Thyroid gland (tissue), 4 donors: Measurements from ENCODE around the gene FMR1.

Experiments used
- POLR2A ChIP-seq, 2 donors: fragments of 450-650 bp; IDR thresholded peaks; one replicate each; pipeline ENCODE4 v1.6.1; 2017; ENCODE audit warnings: antibody characterized with exemption in 2 of 2, mild to moderate bottlenecking in 2 of 2, moderate library complexity in 1 of 2
- TF ChIP-seq, protein P1 (sequence below), 6 experiments: fragments of 200-600 bp in 3 of 6; fragments of 450-650 bp in 3 of 6; sonication (generic) in 3 of 6; IDR thresholded peaks; one replicate each; pipeline ENCODE4 v1.5.1; 2016 to 2019; ENCODE audit warnings: antibody characterized with exemption in 6 of 6, mild to moderate bottlenecking in 2 of 6, inconsistent platforms in 1 of 6, moderate library complexity in 1 of 6

DNA sequence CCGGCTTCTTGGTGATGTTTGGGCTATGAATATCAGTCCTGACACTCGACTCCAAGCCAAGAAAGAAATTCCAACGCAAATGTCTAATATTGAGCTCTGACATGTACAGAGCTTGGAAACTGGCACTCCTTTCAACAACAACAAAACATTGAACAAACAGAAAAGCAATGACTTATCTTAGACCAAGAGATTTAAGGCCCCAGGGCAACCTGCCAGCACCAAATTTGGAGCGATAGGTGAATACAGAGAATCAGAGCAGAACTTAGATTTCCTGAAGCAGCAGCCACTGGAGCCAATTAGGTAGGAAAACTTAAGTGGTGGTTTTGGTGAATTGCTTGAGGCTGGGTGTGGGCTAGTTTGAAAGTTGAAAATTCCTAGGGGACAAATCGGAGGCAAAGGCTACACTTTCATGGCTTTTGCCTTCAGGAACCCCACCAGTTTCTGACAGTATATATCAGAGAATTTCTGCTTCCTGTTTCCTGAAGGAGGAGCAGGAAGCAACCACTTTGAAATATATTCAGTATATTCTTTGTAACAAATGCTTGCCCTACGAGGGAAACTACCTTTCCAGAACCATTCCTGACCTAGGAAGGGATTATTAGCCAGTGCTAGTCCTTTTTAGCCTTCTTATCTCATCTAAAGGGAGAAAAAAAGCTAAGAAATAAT lies 10.1 kb upstream of the FMR1 start:
- TF ChIP-seq, protein P1, sequence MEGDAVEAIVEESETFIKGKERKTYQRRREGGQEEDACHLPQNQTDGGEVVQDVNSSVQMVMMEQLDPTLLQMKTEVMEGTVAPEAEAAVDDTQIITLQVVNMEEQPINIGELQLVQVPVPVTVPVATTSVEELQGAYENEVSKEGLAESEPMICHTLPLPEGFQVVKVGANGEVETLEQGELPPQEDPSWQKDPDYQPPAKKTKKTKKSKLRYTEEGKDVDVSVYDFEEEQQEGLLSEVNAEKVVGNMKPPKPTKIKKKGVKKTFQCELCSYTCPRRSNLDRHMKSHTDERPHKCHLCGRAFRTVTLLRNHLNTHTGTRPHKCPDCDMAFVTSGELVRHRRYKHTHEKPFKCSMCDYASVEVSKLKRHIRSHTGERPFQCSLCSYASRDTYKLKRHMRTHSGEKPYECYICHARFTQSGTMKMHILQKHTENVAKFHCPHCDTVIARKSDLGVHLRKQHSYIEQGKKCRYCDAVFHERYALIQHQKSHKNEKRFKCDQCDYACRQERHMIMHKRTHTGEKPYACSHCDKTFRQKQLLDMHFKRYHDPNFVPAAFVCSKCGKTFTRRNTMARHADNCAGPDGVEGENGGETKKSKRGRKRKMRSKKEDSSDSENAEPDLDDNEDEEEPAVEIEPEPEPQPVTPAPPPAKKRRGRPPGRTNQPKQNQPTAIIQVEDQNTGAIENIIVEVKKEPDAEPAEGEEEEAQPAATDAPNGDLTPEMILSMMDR (IDR thresholded peaks at IDR 0.05), result no peak
- TF ChIP-seq POLR2A (IDR thresholded peaks at IDR 0.05), result no peak
